GM18502 (cell line): Measurements from ENCODE around the gene DENND4B.
A peak's percentile ranks its signal among the peaks of the same experiment; 100 is the strongest.

Experiments used
- ATAC-seq: cut with Tn5 transposase; IDR thresholded peaks from one replicate; pipeline ENCODE4 v1.9.1; 2021; ENCODE audit warnings: mild to moderate bottlenecking; ENCODE audit not compliant: unreplicated experiment, poor library complexity

The DENND4B gene

DNA sequence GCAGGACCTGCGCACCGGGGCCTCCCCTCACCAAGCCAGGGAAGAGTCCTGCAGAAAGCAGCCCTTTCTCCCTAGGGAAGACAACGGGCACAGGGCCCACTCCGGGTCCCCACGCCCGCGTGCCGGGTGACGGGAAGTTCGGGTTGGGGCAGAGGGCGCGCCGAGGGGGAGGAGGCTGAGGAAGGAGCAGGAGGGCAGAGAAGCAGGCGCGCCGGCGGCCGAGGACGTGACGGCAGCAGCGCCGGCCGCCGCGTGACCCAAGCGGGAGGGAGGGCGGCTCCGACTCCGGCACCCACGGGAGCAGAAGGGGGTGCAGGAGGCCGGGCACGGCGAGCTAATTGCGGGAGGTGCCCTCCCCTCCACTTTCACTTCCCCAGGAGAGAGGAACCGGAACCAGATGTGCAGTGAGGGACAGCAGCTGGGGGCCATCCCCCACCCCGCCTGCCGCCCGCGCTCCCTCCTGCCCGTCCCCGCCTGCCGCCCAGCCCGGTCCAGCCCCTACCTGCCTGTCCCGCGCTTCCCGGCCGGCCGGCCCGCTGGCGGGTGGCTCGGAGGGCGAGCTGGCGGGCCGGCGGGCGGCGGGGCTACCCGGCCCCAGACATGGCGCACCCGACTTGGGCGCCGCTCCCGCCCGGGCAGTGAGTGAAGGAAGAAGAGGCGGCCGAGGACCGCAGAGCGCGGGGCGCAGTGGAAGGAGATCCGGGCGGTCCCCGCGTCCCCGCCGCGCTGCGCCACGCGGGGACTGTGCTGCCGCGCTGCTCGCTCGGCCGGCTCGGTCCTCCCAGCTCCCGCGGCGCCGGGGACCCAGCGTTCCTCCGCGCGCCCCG lies 510 bp downstream of the DENND4B start:
- peak; percentile 73 for ATAC-seq

DNA sequence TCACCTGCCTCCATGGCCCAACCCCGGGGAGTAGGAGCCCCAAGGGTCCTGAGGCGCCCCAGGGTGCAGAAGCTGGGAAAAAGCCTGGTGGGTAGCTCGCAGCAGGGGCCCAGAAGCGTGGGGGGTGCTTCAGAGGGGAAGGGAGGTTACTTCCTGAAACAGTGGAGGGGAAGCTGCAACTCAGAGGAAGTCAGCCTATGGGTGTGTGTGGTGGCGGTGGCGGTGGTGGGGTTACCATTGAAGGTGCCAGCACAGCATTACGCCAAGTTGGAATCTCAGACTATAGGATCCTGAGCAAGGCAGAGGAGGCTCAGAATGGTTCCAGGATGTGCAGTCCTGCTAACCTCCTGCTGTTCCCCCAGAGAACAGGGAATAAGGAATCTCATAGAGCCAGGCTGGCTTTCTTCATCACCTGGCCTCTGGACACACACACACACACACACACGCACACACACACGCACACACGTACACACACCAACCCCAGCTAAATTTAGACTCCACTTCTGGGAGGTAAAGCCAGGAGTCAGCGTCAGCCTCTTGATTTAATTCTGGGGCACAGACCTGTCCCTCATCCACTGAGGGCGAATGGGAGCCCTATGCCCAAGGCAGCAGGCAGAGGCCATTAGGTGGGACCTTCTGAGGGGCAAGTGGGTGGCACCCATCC lies 1.3 kb downstream of the DENND4B start:
- no peak for ATAC-seq

DNA sequence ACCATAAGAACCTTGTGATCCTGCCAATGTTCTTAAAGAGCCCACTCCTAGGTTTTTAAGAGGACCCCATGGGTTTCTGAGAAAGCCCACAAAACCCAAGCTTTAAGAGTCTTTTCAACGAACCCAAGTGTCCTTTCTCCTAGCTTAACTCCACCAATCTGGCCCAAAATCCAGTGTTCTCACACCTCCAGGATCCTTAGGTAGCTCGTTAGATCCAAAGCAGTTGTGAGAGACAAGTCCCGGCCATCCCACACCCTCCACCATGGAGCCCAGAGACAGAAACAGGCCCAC lies 1.7 kb downstream of the DENND4B start:
- ATAC-seq = no peak

DNA sequence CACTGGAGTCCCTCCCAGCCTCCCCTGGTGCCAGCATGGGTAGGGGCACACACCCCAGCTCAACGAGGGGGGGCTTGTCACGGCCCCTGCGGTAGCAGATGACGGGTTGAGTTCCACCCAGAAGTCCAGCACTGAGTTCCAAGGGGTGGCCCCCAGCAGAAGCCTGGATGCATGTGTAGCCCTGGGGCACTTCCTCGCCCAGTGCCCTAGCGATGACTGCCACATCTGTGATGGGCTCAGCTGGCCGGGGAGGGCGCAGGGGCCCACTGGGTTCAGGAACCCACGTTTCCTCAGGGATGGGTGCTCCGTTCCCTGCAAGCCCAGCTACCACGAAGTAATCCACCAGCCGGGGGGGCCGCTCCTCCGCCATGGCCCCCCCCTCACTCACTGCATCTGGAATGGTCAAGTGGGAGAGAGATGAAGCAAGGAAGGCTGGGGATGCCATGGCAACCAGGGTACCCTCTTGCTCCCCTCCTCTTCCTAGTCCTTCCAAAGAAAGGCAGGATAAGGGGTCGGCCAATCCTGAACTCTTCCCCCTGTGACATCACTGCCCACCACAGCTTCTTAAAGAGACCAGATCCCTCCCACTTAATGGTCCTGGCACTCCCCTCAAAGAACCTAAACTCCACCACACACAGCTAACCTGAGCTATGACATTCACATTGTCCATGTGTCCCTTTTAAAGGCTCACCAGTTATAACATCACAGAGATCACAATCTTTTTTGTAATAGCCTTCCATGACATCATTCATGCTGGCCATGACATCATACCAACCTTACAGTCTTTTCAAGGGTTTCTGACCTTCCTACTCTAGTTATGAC lies 2.3 kb downstream of the DENND4B start:
- no peak for ATAC-seq

DNA sequence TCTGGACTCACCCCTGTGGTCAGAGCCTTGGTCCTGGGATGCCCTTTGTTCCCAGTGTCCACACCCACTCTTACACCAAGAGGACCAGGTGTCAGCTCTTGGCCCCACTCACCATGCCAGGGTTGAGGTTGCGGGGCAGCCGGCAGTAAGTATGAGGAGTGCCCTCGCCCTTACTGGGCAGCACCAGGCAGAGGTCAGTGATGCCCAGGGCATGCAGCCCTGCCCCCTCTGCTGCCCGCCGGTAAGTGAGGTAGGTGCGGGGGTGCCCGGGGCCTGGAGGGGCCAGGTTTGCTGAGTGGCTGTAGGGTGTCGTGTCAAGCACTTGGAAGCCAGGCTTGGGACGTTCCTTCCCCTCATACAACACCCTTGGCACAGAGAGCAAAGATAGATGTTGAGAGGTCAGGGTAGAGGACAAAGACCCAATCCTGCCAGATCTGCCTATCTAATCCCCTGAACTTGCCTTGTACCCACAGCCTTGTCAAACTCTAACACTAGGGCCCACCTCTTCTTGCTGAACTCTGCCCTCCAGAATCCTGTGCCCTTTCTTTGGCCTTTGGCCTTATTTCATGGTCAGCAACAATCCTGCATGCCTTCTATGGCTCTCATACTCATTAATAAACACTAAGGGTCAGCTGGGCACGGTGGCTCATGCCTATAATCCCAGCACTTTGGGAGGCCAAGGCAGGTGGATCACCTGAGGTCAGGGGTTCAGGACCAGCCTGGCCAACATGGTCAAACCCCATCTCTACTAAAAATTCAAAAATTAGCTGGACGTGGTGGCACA lies 3.6 kb downstream of the DENND4B start:
- ATAC-seq = no peak

DNA sequence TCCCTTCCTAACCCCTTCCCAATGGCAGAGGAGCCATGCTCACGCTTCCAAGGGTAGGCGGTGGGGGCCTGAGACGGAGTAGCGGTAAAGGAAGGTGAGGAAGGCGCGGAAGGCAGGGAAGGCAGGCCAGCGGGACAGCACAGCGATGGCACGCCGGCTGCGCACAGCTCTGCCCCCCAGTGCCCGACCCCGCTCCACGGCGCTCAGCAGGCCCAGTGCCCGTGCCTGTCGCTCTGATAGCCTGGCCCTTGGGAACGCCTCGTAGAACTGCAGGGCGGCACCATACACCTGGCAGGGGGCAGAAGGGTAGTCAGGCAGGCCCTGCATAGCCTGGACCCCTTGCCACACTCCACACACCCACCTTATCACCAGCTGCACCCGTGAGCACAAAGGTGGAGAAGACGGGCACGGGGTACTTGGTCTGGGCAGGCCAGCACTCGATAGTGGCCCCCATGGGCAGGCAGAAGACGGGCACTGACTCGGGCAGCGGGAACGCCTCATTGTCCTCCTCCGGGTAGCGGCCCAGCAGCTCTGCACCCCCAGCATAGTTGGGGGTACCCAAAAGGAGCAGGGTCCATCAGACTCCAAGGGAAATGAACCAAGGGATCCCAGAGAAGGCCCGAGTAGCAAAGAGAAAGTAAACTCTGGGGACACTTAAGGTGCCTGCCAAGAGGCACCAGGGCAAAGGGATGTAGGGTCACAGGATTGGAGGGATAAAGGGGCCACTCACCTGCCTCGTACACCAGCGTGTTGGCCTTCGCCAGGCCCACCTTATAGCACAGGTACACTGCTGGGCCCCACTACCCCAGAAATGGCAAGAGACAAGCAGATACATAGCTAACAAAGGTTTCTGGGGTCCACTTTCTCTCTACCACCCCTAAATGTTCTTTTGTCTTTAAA lies 4.4 kb downstream of the DENND4B start:
- ATAC-seq = no peak

DNA sequence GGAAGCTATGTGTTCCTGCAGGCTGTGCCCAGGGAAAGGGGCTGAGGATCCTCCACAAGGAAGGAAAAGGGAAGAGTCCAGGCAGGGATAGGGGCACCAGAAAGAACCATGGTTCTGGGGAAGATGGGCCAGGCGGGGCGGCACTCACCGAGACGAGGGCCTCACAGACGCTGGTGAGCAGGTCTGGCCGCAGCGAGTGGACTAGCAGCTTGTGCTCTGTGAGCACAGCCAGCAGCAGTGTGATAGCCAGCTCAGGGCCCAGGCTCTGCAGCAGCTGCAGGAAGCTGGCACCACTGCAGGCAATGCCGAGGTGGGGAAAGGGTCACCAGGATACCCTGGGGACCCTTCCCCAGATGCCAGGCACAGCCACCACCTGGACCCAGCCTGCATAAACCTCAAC lies 5.8 kb downstream of the DENND4B start:
- no peak for ATAC-seq

DNA sequence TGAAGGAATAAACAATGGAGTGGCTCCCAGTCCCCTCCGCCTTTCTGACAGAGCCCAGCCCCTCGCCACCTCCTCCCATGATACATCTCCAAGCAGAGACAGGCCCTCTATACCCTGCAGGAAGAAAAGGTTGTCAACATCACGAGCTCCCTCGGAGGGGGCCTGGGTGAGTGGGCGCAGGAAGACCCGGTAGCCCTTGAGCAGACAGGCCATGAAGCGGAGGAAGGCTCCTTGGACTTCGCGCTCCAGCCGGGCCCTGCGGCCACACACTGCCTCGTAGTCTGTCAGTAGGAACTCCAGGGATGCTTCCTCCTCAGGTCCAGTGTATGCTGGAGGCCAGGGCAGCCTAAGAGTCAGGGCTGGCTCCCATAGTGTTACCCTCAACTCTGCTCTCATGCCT lies 7.0 kb downstream of the DENND4B start:
- ATAC-seq = no peak

DNA sequence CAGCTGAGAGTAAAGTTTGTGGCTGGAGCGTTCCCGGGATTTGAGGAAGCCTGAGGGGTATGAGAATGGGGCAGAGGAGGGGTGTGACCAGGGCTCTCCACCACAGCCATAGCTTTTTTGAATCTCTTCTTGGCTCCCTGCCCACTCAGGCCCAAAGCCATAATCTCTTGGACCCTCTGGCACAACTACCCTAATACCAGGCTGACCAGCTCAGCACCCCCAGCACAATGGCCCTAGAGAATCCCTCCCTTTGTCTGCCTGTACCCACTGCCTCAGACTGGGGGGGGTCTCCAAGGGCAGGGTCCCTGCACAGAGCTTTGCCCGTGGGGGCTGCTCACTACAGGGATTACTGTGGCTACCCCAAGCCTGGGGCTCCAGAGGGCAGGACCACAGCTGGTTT lies 7.5 kb downstream of the DENND4B start:
- ATAC-seq = no peak

DNA sequence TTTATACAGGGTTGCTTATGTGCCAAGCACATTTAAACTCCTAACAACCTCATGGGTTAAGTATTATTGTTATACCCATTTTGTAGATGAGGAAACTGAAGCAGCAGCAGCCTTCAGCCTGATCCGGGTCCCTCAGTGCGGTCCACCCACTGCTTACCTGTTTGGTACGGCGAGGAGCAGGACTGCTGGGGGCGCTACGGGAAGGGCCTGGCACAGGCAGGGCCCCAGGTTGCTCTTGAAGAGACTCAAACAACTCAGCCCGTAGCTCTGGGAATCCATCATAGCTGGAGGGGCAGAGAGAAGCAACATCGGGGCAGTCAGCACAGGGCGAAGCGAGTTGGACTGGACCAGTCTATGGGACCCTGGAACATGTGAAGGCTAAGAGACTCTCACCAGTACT lies 9.2 kb downstream of the DENND4B start:
- no peak for ATAC-seq

DNA sequence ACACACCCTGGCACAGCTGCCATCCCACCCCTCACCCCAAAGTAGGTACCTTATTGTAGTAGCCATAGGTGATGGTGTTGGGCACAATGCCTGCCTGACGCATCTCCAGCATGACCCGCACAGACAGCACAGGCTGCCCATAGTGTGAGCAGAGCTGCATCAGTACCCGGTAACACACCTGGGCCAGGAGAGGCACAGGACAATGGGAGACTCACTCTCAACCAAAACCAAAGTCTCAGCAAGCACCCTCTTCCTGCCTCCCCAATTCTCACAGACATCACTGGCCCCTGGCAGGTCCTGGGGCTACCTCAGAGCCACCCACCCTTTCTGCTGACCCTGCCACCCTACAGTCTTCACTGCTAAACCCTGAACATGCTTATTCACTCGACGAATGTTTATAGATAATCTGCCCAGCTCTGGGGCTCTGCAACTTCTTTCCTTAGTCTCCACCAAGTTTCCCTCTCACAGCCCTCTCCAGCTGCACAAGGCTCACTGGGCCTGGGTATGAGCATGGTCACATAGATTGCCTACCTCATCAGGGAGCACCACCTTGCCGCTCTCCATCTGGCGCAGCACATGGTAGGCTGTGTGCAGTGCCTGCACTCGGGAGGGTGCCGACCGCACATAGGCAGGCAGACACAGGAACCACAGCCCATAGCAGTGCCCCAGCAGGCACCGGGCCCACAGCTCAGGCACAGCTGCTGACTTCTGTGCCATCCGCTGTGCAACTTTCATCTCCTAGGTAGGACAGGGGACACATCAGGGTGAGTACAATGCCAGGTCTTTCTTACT lies 10.3 kb downstream of the DENND4B start:
- no peak for ATAC-seq

DNA sequence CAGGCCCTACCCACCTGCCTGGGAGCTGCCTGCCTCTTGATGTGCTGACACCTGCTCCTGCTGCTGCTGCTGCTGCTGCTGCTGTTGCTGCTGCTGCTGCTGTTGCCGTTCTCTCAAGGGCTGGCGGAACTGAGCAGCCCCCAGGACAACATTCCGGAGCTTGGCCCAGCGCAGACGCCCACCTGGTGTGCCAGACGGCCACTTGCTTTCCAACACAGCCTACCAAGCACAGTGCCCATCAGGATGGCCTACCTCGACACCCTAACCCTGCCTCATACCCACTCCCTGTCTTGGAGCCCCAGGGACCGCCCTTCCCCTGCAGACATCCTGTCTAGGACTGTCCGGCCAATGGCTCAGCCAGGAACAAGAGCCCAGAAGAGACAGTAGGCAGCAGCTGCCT lies 11.8 kb downstream of the DENND4B start:
- ATAC-seq = no peak

DNA sequence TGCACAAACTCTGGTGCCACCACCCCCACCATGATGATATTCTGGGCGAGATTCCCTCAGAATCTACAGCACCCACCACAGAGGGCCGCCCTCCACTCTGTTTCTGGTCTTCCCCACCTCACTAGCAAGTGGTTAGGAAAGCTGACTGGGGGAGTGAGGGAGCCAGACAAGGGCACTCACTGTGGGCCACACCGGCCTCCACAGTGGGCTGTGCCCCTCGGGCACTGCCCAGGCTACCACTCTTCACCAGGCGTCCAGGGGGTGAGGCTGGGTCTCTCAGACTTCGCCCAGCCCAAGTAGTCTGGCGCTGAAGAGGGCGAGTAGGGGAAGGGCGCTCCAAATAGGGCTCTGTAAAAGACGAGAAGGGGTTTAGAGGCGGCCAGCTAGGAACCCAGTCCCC lies 12.6 kb downstream of the DENND4B start:
- no peak for ATAC-seq

DNA sequence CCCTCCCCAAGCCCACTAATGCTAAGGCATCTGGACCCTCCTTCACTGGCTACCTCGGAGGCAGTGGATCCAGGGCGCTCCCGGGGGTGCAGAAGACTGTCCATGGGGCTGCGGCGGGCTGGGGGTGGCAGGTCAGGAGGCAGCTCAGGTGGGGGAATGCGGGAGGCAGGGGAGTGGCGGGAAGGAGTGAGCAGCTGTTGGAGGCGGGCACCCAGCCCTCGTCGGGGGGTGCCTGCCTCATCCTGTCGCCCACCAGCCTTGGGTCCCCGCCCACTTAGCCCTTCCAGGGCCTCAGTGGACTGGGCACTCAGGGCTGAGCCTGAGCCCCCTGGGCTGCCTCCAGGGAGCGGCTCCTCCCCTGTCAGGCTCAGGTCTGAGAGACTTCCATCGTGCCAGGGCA lies 13.1 kb downstream of the DENND4B start:
- no peak for ATAC-seq

DNA sequence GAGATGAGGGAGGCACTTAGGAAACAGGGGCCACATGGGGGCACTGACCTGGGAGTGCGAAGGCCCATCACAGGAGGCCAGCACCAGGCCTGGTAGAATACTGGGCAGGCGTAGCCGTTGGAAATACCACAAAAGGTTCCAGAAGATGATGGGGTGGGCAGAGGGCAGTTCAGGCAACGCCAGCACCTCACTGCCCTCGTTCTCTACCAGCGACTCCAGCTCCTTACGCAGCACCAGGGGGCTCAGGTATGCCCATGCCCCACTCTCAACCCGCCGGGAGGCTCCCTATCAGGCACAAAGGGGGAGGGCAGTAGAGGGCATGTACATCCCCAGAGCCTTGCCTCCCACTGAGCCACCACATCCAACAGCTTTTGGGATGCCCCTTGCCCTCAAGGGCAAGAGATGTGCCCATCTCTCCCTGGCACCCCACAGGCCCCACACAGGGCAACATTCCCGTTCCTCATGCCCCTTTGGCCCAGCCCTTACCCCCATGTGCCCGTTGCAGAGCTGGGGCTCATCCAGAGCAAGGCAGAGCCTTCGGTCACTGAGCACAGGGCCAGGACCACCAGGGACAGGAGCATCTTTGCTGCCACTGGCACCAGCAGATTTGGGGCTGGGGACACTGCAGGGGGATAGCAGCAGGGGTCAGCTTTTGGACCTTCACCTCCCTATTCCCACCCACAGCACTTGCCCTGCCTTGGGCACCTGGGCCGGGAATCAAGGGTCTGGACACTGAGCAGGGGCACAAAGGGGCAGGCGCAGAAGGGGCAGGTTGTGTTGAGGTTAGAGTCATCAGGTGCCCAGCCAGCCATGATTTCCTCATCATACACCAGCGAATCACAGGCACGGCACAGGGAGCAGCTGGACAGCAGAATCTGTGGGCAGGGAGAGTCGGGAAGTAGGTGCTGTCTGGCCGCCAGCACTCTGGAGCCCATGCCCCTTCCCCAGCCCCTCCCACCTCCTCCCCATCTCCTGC lies 14.1 kb downstream of the DENND4B start:
- ATAC-seq = no peak

DNA sequence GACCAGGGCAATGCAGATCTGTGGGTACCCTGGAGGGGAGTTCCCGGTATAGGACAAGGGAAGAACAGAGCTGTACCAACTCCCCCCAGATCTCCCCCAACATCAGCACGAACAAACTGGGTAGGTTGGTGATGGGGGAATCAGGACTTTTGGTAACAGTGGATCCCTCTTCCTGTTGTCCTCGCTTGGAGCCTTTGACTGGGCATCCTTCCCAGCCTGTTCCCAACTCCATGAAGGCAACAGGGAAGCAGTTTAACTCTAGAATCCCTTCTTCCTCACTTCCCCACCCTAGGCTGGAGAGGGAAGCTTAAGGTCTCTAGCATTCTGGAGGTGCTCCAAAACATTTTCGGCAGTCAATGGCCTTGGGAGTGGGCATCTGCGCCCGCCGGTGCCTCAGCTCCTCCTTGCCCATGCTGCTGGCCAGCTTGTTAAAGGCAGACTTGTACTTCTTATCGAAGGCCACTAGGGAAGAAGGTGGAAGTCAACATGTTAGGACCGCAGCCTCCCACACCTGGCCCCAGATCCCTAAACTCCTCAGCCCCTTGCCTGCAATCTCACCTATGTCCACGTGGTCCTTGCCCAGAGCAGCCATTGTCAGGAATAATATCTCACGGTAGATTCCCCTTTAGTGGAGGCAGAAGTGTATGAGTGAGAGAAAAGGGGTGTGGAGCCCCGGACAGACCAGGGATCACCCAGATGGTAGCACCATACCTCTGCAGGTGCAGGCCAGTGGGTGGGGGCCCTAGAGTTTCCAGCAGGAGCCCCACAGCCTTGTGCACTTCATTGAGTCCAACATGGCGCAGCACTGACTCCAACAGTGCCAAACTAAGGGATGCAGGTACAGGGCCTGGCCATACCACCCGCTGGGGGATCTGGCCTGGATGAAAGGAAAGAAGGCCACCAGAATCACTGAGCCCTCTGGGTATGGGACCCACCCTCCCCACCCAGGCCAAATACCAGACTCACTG lies 16.3 kb downstream of the DENND4B start:
- ATAC-seq = no peak

DNA sequence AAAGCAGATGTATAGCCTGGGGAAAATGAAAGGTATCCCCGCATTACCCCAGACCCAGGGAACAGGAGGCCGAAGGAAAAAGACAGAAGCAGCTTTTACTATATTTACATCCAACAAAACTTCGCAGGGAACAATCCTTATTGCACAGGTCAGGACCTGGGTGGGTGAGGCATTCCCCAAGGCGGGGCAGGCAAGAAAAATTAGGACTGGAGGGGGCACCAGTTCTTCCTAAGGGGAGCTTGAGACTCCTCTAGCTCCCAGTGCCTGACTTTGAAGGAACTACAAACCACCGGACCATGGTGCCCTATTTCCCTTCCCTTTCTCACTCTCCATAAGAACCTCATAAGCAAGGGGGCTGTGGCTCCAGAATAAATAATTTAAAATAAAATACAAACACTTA lies 17.1 kb downstream of the DENND4B start:
- no peak for ATAC-seq
